Transverse colon (tissue), 4 donors: ENCODE results near the gene SH2D4B. TPM values are rescaled to one million over a fixed set of nuclear protein-coding genes. Genes with fewer than 3 reads are reported as not detected.
"Not testable (repeated sequence)": the region's sequence is repeated elsewhere in the genome, so short reads cannot be mapped to it uniquely, and the experiment has no call there.

Experiments used
- DNase-seq: peaks from one replicate; pipeline ENCODE4 v3.0.0-alpha.2; 2019
- H3K27ac ChIP-seq, 4 donors: fragments of 200-600 bp; sonication (generic); 2 replicates each; pipeline ENCODE4 v1.5.1; 2016 to 2018; ENCODE audit warnings: inconsistent platforms in 4 of 4
- H3K27me3 ChIP-seq: fragments of 200-600 bp; sonication (generic); 2 replicates; pipeline ENCODE4 v1.5.1; 2017; ENCODE audit warnings: inconsistent platforms
- H3K36me3 ChIP-seq, 4 donors: fragments of 200-600 bp; sonication (generic); 2 replicates each; pipeline ENCODE4 v1.5.1; 2017 to 2019; ENCODE audit warnings: inconsistent platforms in 4 of 4
- H3K4me1 ChIP-seq, 4 donors: fragments of 200-600 bp; sonication (generic); 2 replicates each; pipeline ENCODE4 v1.5.1; 2017 to 2020; ENCODE audit warnings: inconsistent platforms in 4 of 4
- H3K4me3 ChIP-seq, 4 donors: fragments of 200-600 bp; sonication (generic); 1 replicate in 1 of 4; 2 replicates in 3 of 4; pipeline versions ENCODE4 v1.5.1 to v1.6.1; 2017 to 2019; ENCODE audit warnings: inconsistent platforms in 4 of 4
- H3K9me3 ChIP-seq, 2 donors: fragments of 200-600 bp; sonication (generic); 2 replicates each; pipeline ENCODE4 v1.5.1; 2017 to 2019; ENCODE audit warnings: inconsistent platforms in 2 of 2
- EP300 ChIP-seq: sonication (generic); formaldehyde crosslinking; IDR thresholded peaks from one replicate; pipeline ENCODE4 v1.6.1; 2017; ENCODE audit warnings: antibody characterized with exemption, low read depth
- POLR2A ChIP-seq: fragments of 450-650 bp; IDR thresholded peaks from one replicate; pipeline ENCODE4 v1.6.1; 2016; ENCODE audit warnings: antibody characterized with exemption, mild to moderate bottlenecking, moderate library complexity
- POLR2AphosphoS5 ChIP-seq, 3 donors: sonication (generic); formaldehyde crosslinking; IDR thresholded peaks; one replicate each; pipeline ENCODE4 v1.6.1; 2016; ENCODE audit warnings: antibody characterized with exemption in 3 of 3
- WGBS, 2 donors: methylation state at CpG; one replicate each; pipeline ENCODE4 v1.1.5; 2018; ENCODE audit warnings: low coverage in 1 of 2; 5-methylcytosine and 5-hydroxymethylcytosine counted together
- in situ Hi-C, 4 donors: fragments of 200-750 bp; cut with MboI; loops; one replicate each; pipeline versions ENCODE4 v1.15.0 to v1.15.1; 2017; ENCODE audit warnings: low sequenced_read_pairs in 3 of 4, low pct_ligation_motif_present in 1 of 4, low pct_unique_long_range_greater_than_20kb in 1 of 4
- intact Hi-C: fragments of 100-400 bp; cut with DNase I; formaldehyde crosslinking; loops from one replicate; pipeline ENCODE4 v1.15.1; 2023; ENCODE audit warnings: low total_unique reads
- total RNA-seq, 4 donors: library from RNA; depleted of rRNA; stranded (reverse); fragments of >200 nt; gene quantifications; one replicate each; pipeline ENCODE4 v1.1.0, GENCODE V29; 2016
- TF ChIP-seq, protein P1 (sequence below), 5 experiments: fragments of 200-600 bp in 3 of 5; fragments of 450-650 bp in 2 of 5; sonication (generic) in 3 of 5; IDR thresholded peaks; 1 replicate in 2 of 5; 2 replicates in 3 of 5; pipeline ENCODE4 v1.5.1; 2016 to 2017; ENCODE audit warnings: antibody characterized with exemption in 5 of 5, inconsistent platforms in 3 of 5, mild to moderate bottlenecking in 2 of 5, moderate library complexity in 1 of 5

SH2D4B gene
- total RNA-seq, 4 donors from 2014 or later, result 0.32 TPM; not detected in 3

DNA sequence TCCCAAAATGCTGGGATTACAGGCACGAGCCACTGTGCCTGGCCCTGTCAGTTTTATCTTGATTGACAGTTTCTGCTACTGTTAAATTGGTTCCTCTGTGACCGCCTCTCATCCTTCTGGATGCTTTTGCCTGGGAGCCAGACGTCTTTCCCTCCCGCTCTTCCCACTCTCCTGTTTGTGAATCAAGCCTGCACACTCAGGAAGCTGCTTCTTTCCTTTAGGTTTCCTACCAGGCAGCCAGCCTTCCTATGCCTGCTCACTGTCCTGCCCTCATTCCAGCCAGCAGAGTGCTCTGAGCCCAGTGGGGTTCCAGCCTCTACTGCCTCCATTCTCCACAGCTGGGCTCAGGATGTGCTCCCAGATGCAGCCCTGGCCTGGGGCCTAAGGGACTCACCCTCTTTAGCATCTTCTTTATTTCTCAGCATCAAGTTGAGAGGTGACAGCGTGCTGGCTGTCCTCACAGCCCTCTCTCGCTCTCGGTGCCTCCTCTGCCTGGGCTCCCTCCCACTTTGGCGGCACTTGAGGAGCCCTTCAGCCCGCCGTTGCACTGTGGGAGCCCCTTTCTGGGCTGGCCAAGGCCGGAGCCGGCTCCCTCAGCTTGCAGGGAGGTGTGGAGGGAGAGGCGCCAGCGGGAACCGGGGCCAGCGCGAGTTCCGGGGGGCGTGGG, 5.1 kb downstream of the SH2D4B start:
- no peak for DNase-seq
- H3K4me3 ChIP-seq, result no peak overlapping the region
- no peaks in the 10 kb centered on the region for H3K36me3 ChIP-seq
- WGBS, 2 donors, result 94% methylated on average over 19 of the region's 19 CpGs; no CpG with 5 or more reads in 1 of the 2 donors
- no peak overlapping the region for H3K27ac ChIP-seq
- H3K9me3 ChIP-seq, result no peaks in the 10 kb centered on the region
- H3K4me1 ChIP-seq, result peaks cover 0 to 6% (median 0%) of the 10 kb centered on the region in 4 donors
- no peaks in the 10 kb centered on the region for H3K27me3 ChIP-seq
- TF ChIP-seq, protein P1, sequence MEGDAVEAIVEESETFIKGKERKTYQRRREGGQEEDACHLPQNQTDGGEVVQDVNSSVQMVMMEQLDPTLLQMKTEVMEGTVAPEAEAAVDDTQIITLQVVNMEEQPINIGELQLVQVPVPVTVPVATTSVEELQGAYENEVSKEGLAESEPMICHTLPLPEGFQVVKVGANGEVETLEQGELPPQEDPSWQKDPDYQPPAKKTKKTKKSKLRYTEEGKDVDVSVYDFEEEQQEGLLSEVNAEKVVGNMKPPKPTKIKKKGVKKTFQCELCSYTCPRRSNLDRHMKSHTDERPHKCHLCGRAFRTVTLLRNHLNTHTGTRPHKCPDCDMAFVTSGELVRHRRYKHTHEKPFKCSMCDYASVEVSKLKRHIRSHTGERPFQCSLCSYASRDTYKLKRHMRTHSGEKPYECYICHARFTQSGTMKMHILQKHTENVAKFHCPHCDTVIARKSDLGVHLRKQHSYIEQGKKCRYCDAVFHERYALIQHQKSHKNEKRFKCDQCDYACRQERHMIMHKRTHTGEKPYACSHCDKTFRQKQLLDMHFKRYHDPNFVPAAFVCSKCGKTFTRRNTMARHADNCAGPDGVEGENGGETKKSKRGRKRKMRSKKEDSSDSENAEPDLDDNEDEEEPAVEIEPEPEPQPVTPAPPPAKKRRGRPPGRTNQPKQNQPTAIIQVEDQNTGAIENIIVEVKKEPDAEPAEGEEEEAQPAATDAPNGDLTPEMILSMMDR (IDR thresholded peaks at IDR 0.05), result no peak
- TF ChIP-seq EP300 (no peak), POLR2AphosphoS5 (IDR thresholded peaks at IDR 0.05) (no peak)
- in situ Hi-C loops (no loop called here), intact Hi-C loops (no loop called here)

DNA sequence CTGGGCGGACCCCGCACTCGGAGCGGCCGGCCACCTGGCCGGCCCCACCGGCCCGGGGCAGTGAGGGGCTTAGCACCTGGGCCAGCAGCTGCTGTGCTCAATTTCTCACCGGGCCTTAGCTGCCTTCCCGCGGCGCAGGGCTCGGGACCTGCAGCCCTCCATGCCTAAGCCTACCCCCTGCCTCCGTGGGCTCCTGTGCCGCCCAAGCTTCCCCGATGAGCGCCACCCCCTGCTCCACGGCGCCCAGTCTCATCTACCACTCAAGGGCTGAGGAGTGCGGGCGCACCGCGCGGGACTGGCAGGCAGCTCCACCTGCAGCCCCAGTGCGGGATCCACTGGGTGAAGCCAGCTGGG, 5.6 kb downstream of the SH2D4B start:
- in situ Hi-C loops, H3K36me3 ChIP-seq, H3K4me3 ChIP-seq, H3K4me1 ChIP-seq, H3K27me3 ChIP-seq, intact Hi-C loops, DNase-seq, H3K9me3 ChIP-seq, H3K27ac ChIP-seq: not testable (repeated sequence)
- 98% methylated on average over 20 of the region's 25 CpGs; no CpG with 5 or more reads in 1 of the 2 donors for WGBS, 2 donors

DNA sequence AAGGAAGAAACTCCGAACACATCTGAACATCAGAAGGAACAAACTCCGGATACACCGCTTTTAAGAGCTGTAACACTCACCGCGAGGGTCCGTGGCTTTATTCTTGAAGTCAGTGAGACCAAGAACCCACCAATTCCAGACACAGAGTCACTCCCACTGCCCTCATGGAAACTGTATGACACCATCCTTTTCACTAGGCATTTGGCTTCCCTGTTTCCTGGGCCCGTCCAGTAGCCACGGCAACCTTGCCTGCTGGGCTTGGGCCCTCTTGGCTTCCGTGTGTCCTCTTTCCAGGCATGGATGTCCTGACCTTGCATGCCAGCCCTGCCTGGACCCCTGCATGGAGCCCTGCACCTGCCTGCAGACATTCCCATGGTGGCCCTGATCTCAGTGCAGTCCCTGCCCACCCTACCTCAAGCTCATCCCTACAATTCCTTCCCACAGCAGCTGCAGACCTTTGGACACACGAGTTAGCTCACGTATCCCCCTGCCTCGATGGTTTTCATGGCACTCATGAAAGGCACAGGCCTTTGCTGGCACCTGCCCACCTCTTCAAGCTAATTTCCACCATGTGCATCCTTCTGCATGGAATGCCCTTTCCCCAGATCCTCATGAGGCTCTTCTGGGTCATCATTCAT, 6.7 kb downstream of the SH2D4B start:
- Histone ChIP-seq H3K4me1 (peaks cover 0 to 6% (median 0%) of the 10 kb centered on the region in 4 donors), H3K27me3 (no peaks in the 10 kb centered on the region), H3K4me3 (no peak overlapping the region), H3K9me3 (no peaks in the 10 kb centered on the region), H3K36me3 (no peaks in the 10 kb centered on the region), H3K27ac (no peak overlapping the region)
- TF ChIP-seq POLR2AphosphoS5 (IDR thresholded peaks at IDR 0.05) (no peak), POLR2A (no peak), EP300 (no peak)
- TF ChIP-seq, protein P1 (IDR thresholded peaks at IDR 0.05), result no peak
- WGBS, 2 donors, result 88 to 91% methylated on average over 7 to 12 of the region's 12 CpGs
- no peak for DNase-seq
- in situ Hi-C loops, result no loop called here
- intact Hi-C loops, result no loop called here

DNA sequence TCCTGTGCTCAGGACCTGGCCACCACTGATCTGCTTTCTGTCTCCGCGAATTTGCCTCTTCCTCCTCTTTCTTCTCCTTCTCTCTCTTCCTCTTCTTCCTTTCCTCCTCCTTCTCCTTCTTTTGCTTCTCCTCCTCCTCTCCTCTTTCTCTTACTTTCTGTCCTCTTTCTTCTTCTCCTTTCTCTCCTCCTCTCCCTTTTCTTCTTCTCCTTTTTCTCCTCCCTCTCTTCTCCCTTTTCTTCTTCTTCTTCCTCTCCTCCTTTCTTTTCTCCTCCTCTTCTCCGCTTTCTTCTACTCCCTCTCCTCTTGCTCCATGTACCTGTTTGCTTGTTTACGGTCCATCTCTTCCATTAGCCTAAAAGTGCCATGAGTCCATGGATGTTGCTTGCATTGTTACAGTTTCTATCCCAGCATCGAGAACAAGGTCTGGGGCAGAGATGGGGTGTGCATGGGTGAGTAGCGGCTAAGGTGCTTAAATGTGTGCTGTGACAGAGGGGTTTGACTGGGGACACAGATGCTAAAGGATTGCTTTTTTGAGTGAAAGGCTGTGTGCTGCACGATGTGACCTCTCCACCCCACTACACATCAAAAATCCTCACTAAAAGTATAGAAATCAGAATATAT, 7.7 kb downstream of the SH2D4B start:
- no peak for DNase-seq
- Histone ChIP-seq H3K27ac (no peak overlapping the region), H3K27me3 (no peaks in the 10 kb centered on the region), H3K4me1 (peaks cover 0 to 6% (median 0%) of the 10 kb centered on the region in 4 donors), H3K36me3 (no peaks in the 10 kb centered on the region), H3K9me3 (no peaks in the 10 kb centered on the region), H3K4me3 (no peak overlapping the region)
- intact Hi-C loops (no loop called here), in situ Hi-C loops (no loop called here)
- WGBS, 2 donors, result 88% methylated on average over 7 of the region's 7 CpGs
- no peak for TF ChIP-seq POLR2AphosphoS5 (IDR thresholded peaks at IDR 0.05)
- TF ChIP-seq, protein P1 (IDR thresholded peaks at IDR 0.05), result no peak
- TF ChIP-seq POLR2A, result no peak
- no peak for TF ChIP-seq EP300
